Subcutaneous abdominal adipose tissue (tissue), 5 donors: Measurements from ENCODE around the gene PDF.

Source experiments
- H3K27ac ChIP-seq: one replicate; pipeline ENCODE4 v1.7.0; 2013; ENCODE audit warnings: low read depth, mild to moderate bottlenecking, inconsistent platforms, low read length, moderate library complexity
- H3K27me3 ChIP-seq, 5 donors: one replicate each; pipeline ENCODE4 v1.7.0; 2013; ENCODE audit warnings: low read length in 5 of 5, inconsistent platforms in 1 of 5; ENCODE audit not compliant: control insufficient read depth in 5 of 5, insufficient read depth in 4 of 5
- H3K36me3 ChIP-seq, 5 donors: one replicate each; pipeline ENCODE4 v1.7.0; 2013; ENCODE audit warnings: low read length in 5 of 5; ENCODE audit not compliant: control insufficient read depth in 5 of 5, insufficient read depth in 5 of 5
- H3K4me1 ChIP-seq, 5 donors: one replicate each; pipeline ENCODE4 v1.7.0; 2013; ENCODE audit warnings: low read length in 5 of 5, mild to moderate bottlenecking in 3 of 5, moderate library complexity in 1 of 5; ENCODE audit not compliant: control insufficient read depth in 5 of 5, insufficient read depth in 5 of 5
- H3K4me3 ChIP-seq, 5 donors: one replicate each; pipeline ENCODE4 v1.7.0; 2013; ENCODE audit warnings: low read length in 5 of 5, low read depth in 1 of 5
- H3K9ac ChIP-seq, 5 donors: one replicate each; pipeline ENCODE4 v1.7.0; 2013; ENCODE audit warnings: low read length in 5 of 5, mild to moderate bottlenecking in 4 of 5, moderate library complexity in 3 of 5
- H3K9me3 ChIP-seq, 5 donors: one replicate each; pipeline ENCODE4 v1.7.0; 2013; ENCODE audit warnings: low read length in 5 of 5; ENCODE audit not compliant: control insufficient read depth in 5 of 5
- donor health status: healthy.
- donor health status: healthy.
- donor health status: healthy.
- donor health status: healthy.
- donor health status: healthy.

Gene PDF

DNA sequence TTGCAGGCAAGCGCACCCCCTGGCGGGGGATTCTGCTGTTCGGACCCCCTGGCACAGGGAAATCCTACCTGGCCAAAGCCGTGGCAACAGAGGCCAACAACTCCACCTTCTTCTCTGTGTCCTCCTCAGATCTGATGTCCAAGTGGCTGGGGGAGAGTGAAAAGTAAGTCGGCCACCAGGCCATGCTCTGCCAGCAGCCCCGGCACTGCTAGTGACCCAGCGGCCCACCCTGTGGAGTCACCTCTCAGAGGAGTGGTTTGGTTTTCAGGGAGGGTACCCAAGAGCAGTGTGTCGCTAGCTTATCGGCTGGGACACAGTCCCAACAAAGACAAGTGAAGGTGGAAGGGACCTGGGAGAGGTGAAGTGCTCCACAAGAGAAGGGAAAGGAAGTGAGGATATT, 11.0 kb downstream of the PDF start:
- peaks cover 0 to 18% (median 11%) of the 10 kb centered on the region in 5 donors for H3K4me1 ChIP-seq
- no peak overlapping the region for H3K4me3 ChIP-seq
- peaks cover 0 to 92% (median 85%) of the 10 kb centered on the region in 5 donors for H3K36me3 ChIP-seq
- H3K27ac ChIP-seq, result no peak overlapping the region
- H3K9me3 ChIP-seq, result no peaks in the 10 kb centered on the region
- no peaks in the 10 kb centered on the region for H3K27me3 ChIP-seq
- no peak overlapping the region for H3K9ac ChIP-seq

DNA sequence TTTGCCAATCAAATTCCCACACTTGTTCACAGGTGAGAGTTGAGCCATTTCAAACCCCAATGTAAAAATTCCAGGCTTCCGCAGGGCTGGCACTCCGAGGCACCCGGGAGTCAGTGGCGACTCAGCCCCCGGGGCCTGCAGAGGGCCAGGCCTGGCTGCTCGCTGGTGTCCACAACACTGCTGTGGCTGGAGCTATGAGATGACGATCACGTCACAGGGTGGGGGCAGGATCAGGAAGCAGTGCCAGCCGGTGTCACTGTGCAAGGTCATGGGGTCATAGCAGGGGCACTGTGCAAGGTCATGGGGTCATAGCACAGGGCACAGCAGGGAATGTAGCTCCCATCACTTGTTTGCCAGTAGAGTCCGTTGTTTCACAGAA, 11.5 kb downstream of the PDF start:
- no peaks in the 10 kb centered on the region for H3K27me3 ChIP-seq
- no peak overlapping the region for H3K27ac ChIP-seq
- H3K36me3 ChIP-seq, result peaks cover 0 to 90% (median 86%) of the 10 kb centered on the region in 5 donors
- peaks cover 0 to 13% (median 6%) of the 10 kb centered on the region in 5 donors for H3K4me1 ChIP-seq
- H3K9ac ChIP-seq, result no peak overlapping the region
- H3K9me3 ChIP-seq, result no peaks in the 10 kb centered on the region
- H3K4me3 ChIP-seq, result no peak overlapping the region

DNA sequence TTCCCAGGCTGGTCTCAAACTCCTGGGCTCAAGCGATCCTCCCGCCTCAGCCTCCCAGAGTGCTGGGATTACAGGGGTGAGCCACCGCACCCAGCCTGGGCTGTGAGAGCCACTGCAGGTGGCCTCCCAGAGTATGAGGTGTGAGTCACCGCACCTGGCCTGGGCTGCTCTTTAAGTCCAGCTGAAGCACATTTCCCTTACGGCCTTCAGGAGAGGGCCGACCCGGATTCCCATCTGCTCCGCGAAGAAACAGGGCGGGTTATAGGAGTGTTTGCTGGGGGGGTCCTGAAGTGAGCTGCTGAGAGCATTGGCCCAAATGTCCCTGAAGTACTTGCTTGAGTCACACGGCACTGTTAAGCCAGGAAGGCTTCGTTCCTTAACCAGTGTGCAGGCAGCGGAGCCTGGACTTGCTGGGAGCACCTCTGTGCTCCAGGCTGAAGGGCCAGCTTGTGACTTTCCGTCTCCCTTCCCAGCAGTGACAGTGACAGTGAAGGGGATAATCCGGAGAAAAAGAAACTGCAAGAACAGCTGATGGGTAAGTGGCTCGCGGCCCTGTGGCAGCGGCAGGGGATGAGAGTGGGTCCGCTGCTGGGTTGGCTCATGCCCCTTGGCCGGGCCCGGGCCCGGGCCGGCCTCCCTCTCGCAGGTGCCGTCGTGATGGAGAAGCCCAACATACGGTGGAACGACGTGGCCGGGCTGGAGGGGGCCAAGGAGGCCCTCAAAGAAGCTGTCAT, 12.0 kb downstream of the PDF start:
- Histone ChIP-seq H3K27ac (no peak overlapping the region), H3K4me1 (peaks cover 0 to 8% (median 3%) of the 10 kb centered on the region in 5 donors), H3K36me3 (peaks cover 0 to 88% (median 81%) of the 10 kb centered on the region in 5 donors), H3K9me3 (no peaks in the 10 kb centered on the region), H3K4me3 (no peak overlapping the region), H3K9ac (no peak overlapping the region), H3K27me3 (no peaks in the 10 kb centered on the region)

DNA sequence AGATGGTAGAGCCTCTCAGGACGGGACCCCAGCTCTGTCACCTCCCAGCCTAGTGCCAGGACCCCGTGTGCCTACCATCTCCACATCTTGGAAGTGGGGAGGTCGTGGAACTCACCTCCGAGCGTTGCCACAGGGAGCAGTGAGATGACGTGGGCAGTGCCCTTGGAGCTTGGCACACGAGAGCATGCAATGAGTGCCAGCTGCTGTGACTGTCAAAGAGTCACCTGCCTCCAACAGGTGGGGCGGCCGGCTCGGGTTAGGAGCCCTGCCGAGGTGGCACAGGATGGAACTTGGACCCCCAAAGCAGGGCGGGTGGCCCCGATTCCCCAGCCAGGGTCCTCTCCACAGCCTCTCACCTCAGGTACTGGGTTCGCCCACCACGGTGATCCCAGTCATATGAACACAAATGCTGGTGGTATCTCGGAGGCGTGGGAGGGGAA, 13.8 kb downstream of the PDF start:
- Histone ChIP-seq H3K36me3 (peaks cover 0 to 74% (median 65%) of the 10 kb centered on the region in 5 donors), H3K9me3 (no peaks in the 10 kb centered on the region), H3K4me3 (no peak overlapping the region), H3K4me1 (peaks cover 3 to 16% (median 8%) of the 10 kb centered on the region in 5 donors), H3K27ac (no peak overlapping the region), H3K27me3 (no peaks in the 10 kb centered on the region), H3K9ac (no peak overlapping the region)

DNA sequence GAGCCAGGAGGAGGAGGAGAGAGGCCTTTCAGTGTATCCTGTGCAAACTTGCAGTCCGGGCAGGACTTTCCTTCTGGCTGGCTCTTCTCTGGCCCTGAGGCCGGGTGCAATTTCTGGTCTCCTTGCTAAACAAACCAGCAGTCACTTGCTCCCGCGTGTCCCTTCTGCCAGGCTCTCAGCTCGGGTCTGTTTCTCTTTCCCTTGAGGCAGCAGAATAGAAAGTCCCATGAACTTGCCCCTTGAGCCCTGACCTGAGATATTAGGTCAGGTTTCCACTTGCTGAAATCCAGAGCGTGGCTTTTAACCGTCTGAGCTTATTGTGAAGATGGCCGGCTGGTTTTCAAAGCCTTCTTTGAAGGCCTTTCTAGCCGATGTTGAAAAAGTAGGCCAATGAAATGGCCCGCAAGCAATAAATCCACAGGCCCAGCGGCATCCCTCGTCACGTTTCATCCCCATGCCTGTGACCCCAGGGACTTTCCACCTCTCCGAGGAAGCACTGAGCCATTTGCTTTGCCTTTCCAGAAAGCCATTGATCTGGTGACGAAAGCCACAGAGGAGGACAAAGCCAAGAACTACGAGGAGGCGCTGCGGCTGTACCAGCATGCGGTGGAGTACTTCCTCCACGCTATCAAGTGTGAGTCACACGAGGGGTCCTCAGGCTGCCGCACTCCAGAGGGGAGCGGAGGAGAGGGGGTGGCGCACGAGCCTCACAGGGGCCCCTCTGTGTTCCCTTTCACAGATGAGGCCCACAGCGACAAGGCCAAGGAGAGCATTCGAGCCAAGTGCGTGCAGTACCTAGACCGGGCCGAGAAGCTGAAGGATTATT, 14.7 kb downstream of the PDF start:
- H3K9ac ChIP-seq, result no peak overlapping the region
- no peaks in the 10 kb centered on the region for H3K27me3 ChIP-seq
- no peak overlapping the region for H3K27ac ChIP-seq
- H3K36me3 ChIP-seq, result peaks cover 0 to 65% (median 55%) of the 10 kb centered on the region in 5 donors
- H3K4me3 ChIP-seq, result no peak overlapping the region
- no peaks in the 10 kb centered on the region for H3K9me3 ChIP-seq
- H3K4me1 ChIP-seq, result peaks cover 3 to 18% (median 9%) of the 10 kb centered on the region in 5 donors

DNA sequence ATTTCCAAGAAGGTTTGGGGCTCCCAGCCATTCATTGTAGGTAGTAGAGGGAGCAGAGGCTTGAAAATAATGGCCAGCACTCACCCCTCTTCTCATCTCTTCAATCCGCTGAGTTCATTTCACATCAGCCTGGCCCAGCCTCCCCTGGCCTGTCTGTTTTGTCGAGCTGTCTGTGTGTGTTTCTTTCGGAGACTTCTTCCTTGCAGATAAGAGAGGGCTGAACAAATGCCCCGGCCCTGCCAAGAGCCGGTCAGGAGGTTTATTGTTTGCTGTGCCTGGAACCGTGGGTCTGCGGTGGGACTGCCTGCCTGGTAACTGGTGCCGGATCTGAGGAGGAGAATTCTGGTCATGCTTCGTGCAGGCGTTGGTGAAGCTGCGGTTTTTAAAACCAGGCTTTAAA, 15.9 kb downstream of the PDF start:
- peaks cover 0 to 53% (median 44%) of the 10 kb centered on the region in 5 donors for H3K36me3 ChIP-seq
- no peaks in the 10 kb centered on the region for H3K9me3 ChIP-seq
- no peak overlapping the region for H3K9ac ChIP-seq
- H3K27me3 ChIP-seq, result no peaks in the 10 kb centered on the region
- peaks cover 3 to 22% (median 14%) of the 10 kb centered on the region in 5 donors for H3K4me1 ChIP-seq
- H3K4me3 ChIP-seq, result no peak overlapping the region
- no peak overlapping the region for H3K27ac ChIP-seq

DNA sequence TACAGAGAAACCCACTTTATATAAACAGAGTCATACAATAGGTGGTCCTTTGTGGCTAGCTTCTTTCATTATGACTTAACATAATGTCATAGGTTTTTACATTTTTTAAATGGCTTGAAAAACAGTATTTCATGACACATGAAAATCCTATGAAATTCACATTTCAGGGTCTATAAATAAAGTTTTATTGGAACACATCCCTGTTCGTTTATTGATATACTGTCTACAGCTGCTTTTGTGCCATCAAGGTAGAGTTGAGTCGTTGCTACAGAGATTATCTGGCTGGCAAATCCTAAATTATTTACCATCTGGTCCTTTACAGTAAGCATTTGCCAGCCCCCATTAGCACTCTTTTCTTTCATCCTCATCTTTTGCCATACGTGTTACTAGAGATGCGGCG, 16.9 kb downstream of the PDF start:
- Histone ChIP-seq H3K36me3 (peaks cover 0 to 45% (median 33%) of the 10 kb centered on the region in 5 donors), H3K9ac (no peak overlapping the region), H3K27me3 (no peaks in the 10 kb centered on the region), H3K27ac (no peak overlapping the region), H3K9me3 (no peaks in the 10 kb centered on the region), H3K4me1 (peaks cover 3 to 22% (median 14%) of the 10 kb centered on the region in 5 donors), H3K4me3 (no peak overlapping the region)

DNA sequence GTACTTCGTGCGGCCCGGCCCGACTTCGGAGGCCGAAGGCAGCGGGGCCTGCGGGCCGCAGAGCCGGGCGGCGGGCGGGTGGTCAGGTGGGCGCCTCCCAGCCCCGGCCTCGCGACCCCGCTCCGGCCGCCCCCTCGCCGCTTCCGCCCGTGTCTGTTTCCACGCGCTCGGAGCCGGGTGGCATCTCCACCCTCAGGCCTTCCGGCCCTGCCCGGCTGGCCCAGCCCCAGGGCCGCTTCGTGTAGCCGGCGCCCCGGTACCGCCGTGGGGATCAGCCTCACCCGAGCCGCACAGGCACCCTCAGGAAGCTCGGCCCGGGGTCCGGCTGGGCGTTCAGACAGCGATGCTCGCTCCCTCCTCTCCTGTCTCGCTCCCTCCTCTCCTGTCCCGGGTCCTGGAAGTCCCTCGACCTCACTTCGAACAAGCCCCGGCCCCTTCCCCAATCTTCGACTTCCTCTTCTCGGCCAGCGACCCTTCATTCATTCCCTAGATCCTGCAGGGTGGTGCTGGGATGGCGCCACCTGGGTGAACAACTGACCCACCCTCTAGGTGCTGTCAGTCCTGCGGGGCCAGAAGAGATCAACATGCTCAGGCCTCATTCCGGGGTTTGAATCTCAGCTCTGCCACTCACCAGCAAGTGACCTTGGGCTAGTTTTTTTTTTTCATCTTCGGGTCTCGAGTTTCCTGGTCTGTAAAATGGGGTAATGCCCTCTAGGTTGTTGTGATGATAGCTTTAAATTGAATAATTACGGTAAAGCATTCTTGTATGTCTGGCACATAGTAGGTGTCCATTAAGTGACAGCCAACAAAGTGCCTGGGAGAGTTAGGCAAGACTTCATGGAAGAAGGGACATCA, 18.6 kb downstream of the PDF start:
- peak overlapping the region; percentile 78 to 89 (median 83) for H3K4me3 ChIP-seq
- no peaks in the 10 kb centered on the region for H3K9me3 ChIP-seq
- H3K36me3 ChIP-seq, result peaks cover 0 to 35% (median 22%) of the 10 kb centered on the region in 5 donors
- no peaks in the 10 kb centered on the region for H3K27me3 ChIP-seq
- H3K4me1 ChIP-seq, result peaks cover 3 to 22% (median 14%) of the 10 kb centered on the region in 5 donors
- H3K9ac ChIP-seq, result peak overlapping the region; percentile 90 to 98 (median 95)
- peak overlapping the region; percentile 77 for H3K27ac ChIP-seq

DNA sequence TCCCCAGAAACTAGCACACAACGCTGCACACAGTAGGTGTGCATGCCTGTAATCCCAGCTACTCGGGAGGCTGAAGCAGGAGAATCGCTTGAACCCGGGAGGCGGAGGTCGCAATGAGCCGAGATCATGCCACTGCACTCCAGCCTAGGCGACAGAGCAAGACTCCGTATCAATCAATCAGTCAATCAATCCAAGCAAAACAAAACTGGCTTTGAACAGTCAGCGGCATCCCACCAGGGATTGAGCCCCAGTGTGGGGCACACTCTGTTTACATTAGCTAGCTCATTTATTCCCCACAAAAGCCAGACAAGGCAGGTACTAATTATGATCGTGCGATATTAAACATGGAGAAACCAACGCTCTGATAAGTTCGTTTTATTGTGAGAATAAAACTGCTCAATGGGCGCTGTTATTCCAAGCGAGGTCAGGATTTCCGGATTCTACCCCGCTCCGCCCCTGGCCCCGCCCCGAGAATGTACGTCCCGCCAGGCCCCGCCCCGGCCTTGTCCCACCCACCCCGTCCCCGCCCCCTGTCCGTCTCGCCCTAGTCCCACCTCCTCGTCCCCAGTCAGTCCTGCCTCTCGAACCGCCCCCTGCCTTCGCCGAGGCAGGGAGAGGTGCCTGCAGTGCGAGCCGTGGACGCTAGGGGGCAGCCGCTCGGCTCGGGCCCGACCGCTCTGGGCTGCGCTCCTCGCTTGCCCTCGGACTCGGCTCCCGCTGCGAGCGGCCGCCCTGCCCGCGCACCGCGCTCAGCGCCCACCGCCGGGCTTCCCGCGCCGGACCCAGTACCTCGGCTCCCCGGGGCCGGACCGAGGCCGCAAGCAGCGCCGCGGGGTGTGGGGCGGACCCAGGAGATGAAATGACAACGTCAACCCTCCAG, 19.5 kb downstream of the PDF start, which contains the start of gene VPS4A:
TSS of gene VPS4A (plus strand) at position 698 of the 880 bp plus-strand sequence. CDS start at position 860, 162 bp downstream.
- H3K9me3 ChIP-seq, result no peaks in the 10 kb centered on the region
- peak within 1 kb of the TSS; percentile 90 to 98 (median 95) for H3K9ac ChIP-seq
- peak within 1 kb of the TSS; percentile 78 to 89 (median 83) for H3K4me3 ChIP-seq
- no peaks in the 10 kb centered on the region for H3K27me3 ChIP-seq
- peaks cover 4 to 26% (median 14%) of the 10 kb centered on the region in 5 donors for H3K36me3 ChIP-seq
- H3K27ac ChIP-seq, result peak within 1 kb of the TSS; percentile 77
- peaks cover 3 to 22% (median 14%) of the 10 kb centered on the region in 5 donors for H3K4me1 ChIP-seq
